Astrocyte (in vitro differentiated cells and primary cell): ENCODE results near the gene GIGYF2. TPM values are rescaled to one million over a fixed set of nuclear protein-coding genes. Genes with fewer than 3 reads are reported as not detected.
"Not testable (repeated sequence)": the region's sequence is repeated elsewhere in the genome, so short reads cannot be mapped to it uniquely, and the experiment has no call there.

Source experiments
- DNase-seq: peaks from one replicate; pipeline ENCODE4 v3.0.0-alpha.2; 2010; ENCODE audit warnings: low read depth
- FAIRE-seq: peaks from 2 replicates; lab custom pipeline; 2011; peaks lifted over from hg19 to GRCh38; lab: Jason Lieb, UNC
- H2AFZ ChIP-seq: 2 replicates; pipeline ENCODE4 v1.6.0; 2012; ENCODE audit warnings: low read depth, low read length, inconsistent platforms
- H3K27ac ChIP-seq: 2 replicates; pipeline ENCODE4 v1.5.1; 2011; ENCODE audit warnings: low read depth, low read length, inconsistent platforms
- H3K27me3 ChIP-seq: 2 replicates; pipeline ENCODE4 v1.6.0; 2011; ENCODE audit warnings: low read length, inconsistent platforms; ENCODE audit not compliant: insufficient read depth
- H3K36me3 ChIP-seq: 2 replicates; pipeline ENCODE4 v1.5.1; 2011; ENCODE audit warnings: low read length, inconsistent platforms; ENCODE audit not compliant: insufficient read depth
- H3K4me1 ChIP-seq: 2 replicates; pipeline ENCODE4 v1.5.1; 2011; ENCODE audit warnings: low read length, inconsistent platforms; ENCODE audit not compliant: insufficient read depth
- H3K4me2 ChIP-seq: 2 replicates; pipeline ENCODE4 v1.6.0; 2012; ENCODE audit warnings: low read length, inconsistent platforms
- H3K4me3 ChIP-seq: 2 replicates; pipeline ENCODE4 v1.5.1; 2011; ENCODE audit warnings: low read depth, mild to moderate bottlenecking, low read length, inconsistent platforms; ENCODE audit not compliant: insufficient read depth
- H3K79me2 ChIP-seq: 2 replicates; pipeline ENCODE4 v1.6.0; 2012; ENCODE audit warnings: mild to moderate bottlenecking, low read length, inconsistent platforms; ENCODE audit not compliant: insufficient read depth
- H3K9ac ChIP-seq: 2 replicates; pipeline ENCODE4 v1.6.0; 2012; ENCODE audit warnings: mild to moderate bottlenecking, low read length, inconsistent platforms
- H3K9me3 ChIP-seq: 2 replicates; pipeline ENCODE4 v1.5.1; 2012; ENCODE audit warnings: low read depth, mild to moderate bottlenecking, low read length, inconsistent platforms; ENCODE audit not compliant: insufficient read depth
- H4K20me1 ChIP-seq: 2 replicates; pipeline ENCODE4 v1.6.0; 2012; ENCODE audit warnings: low read length, inconsistent platforms; ENCODE audit not compliant: insufficient read depth
- H3K27ac Mint-ChIP-seq: one replicate; pipeline ENCODE4 v1.8.0; 2021; ENCODE audit warnings: mild to moderate bottlenecking, mixed read lengths; ENCODE audit not compliant: unreplicated experiment
- H3K27me3 Mint-ChIP-seq: one replicate; pipeline ENCODE4 v1.8.0; 2021; ENCODE audit warnings: low read depth, mixed read lengths; ENCODE audit not compliant: unreplicated experiment
- H3K36me3 Mint-ChIP-seq: one replicate; pipeline ENCODE4 v1.8.0; 2021; ENCODE audit warnings: low read depth, mixed read lengths; ENCODE audit not compliant: unreplicated experiment
- H3K4me1 Mint-ChIP-seq: one replicate; pipeline ENCODE4 v1.8.0; 2021; ENCODE audit warnings: low read depth, mixed read lengths; ENCODE audit not compliant: unreplicated experiment
- H3K4me3 Mint-ChIP-seq: one replicate; pipeline ENCODE4 v1.8.0; 2021; ENCODE audit warnings: mild to moderate bottlenecking, moderate library complexity, mixed read lengths; ENCODE audit not compliant: unreplicated experiment
- H3K9me3 Mint-ChIP-seq: one replicate; pipeline ENCODE4 v1.8.0; 2021; ENCODE audit warnings: mild to moderate bottlenecking, mixed read lengths; ENCODE audit not compliant: unreplicated experiment
- EZH2 ChIP-seq: IDR thresholded peaks from 2 replicates; pipeline ENCODE4 v1.6.1; 2012; ENCODE audit warnings: mild to moderate bottlenecking, low read length, inconsistent platforms; ENCODE audit not compliant: insufficient read depth
- total RNA-seq: library from RNA; stranded (reverse); gene quantifications from 2 replicates; pipeline ENCODE4 v1.2.1, GENCODE V29; 2021
- TF ChIP-seq, protein P1 (sequence below): IDR thresholded peaks from 2 replicates; pipeline ENCODE4 v1.5.1; 2011; ENCODE audit warnings: low read depth, mild to moderate bottlenecking, inconsistent platforms, low read length, moderate library complexity; ENCODE audit not compliant: insufficient read depth

The GIGYF2 gene
- total RNA-seq, 1 donor from 2014 or later = 47.1 TPM

- H4K20me1 ChIP-seq = peaks cover 5% of the 10 kb centered on the region
- H3K4me1 Mint-ChIP-seq = peaks cover 19% of the 10 kb centered on the region
- H3K36me3 ChIP-seq = peaks cover 38% of the 10 kb centered on the region
- TF ChIP-seq, protein P1, sequence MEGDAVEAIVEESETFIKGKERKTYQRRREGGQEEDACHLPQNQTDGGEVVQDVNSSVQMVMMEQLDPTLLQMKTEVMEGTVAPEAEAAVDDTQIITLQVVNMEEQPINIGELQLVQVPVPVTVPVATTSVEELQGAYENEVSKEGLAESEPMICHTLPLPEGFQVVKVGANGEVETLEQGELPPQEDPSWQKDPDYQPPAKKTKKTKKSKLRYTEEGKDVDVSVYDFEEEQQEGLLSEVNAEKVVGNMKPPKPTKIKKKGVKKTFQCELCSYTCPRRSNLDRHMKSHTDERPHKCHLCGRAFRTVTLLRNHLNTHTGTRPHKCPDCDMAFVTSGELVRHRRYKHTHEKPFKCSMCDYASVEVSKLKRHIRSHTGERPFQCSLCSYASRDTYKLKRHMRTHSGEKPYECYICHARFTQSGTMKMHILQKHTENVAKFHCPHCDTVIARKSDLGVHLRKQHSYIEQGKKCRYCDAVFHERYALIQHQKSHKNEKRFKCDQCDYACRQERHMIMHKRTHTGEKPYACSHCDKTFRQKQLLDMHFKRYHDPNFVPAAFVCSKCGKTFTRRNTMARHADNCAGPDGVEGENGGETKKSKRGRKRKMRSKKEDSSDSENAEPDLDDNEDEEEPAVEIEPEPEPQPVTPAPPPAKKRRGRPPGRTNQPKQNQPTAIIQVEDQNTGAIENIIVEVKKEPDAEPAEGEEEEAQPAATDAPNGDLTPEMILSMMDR = no peak
- TF ChIP-seq EZH2 = no peak
- H3K4me3 Mint-ChIP-seq = no peak overlapping the region
- no peak overlapping the region for H2AFZ ChIP-seq
- no peak overlapping the region for H3K4me2 ChIP-seq
- no peaks in the 10 kb centered on the region for H3K9me3 ChIP-seq
- H3K36me3 Mint-ChIP-seq = peaks cover 11% of the 10 kb centered on the region
- no peaks in the 10 kb centered on the region for H3K27me3 ChIP-seq
- H3K9ac ChIP-seq = no peak overlapping the region
- H3K79me2 ChIP-seq = no peaks in the 10 kb centered on the region
- no peak overlapping the region for H3K4me3 ChIP-seq
- peaks cover 14% of the 10 kb centered on the region for H3K4me1 ChIP-seq
- FAIRE-seq = no peak
- no peak overlapping the region for H3K27ac ChIP-seq
- no peaks in the 10 kb centered on the region for H3K9me3 Mint-ChIP-seq
- DNase-seq = no peak
- H3K27ac Mint-ChIP-seq = no peak overlapping the region
- no peaks in the 10 kb centered on the region for H3K27me3 Mint-ChIP-seq
Observed at GRCh38 chr2:232850039-232850438, 152.9 kb downstream of the GIGYF2 start.

GRCh38 chr2:232852081-232852480 is 154.9 kb downstream of the GIGYF2 start:
- not testable (repeated sequence) for H3K9me3 Mint-ChIP-seq, FAIRE-seq, H3K4me2 ChIP-seq, H3K79me2 ChIP-seq, H3K27ac Mint-ChIP-seq, H3K27me3 ChIP-seq, H3K4me3 Mint-ChIP-seq, H3K9ac ChIP-seq, H3K27ac ChIP-seq, H3K27me3 Mint-ChIP-seq, H2AFZ ChIP-seq, DNase-seq, H3K4me3 ChIP-seq, H3K9me3 ChIP-seq, H4K20me1 ChIP-seq
- Mint-ChIP-seq H3K4me1 (peaks cover 32% of the 10 kb centered on the region), H3K36me3 (peaks cover 19% of the 10 kb centered on the region)
- peaks cover 14% of the 10 kb centered on the region for H3K4me1 ChIP-seq
- peaks cover 26% of the 10 kb centered on the region for H3K36me3 ChIP-seq

DNA sequence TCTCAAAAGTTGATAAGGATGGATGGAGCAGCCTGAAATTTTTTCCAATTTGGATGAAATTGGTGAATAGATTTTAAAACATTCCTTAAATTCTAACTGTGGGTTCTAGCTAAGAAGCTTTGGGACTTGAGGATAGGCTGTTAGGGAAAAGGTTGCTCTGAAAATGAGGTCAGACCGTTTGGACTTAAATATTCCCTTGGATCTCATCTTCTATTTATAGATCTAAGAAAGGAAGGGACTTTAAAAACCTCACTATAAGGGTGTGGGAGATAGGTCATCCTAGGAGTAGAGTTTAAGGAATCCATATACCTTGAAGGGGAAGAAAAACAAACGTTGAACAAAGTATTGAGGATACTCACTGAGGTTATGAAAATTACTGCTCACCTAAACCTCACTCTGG is 155.5 kb downstream of the GIGYF2 start:
- no peak for TF ChIP-seq EZH2
- TF ChIP-seq, protein P1 = no peak

More for the DNA sequence above, 155.5 kb downstream of the GIGYF2 start:
- H3K27me3 Mint-ChIP-seq = no peaks in the 10 kb centered on the region
- H3K36me3 Mint-ChIP-seq = peaks cover 21% of the 10 kb centered on the region
- Histone ChIP-seq H3K4me2 (no peak overlapping the region), H3K9ac (no peak overlapping the region), H3K4me1 (peaks cover 14% of the 10 kb centered on the region), H3K27me3 (no peaks in the 10 kb centered on the region), H4K20me1 (peaks cover 5% of the 10 kb centered on the region), H3K79me2 (no peaks in the 10 kb centered on the region), H2AFZ (no peak overlapping the region), H3K4me3 (no peak overlapping the region), H3K36me3 (peaks cover 28% of the 10 kb centered on the region), H3K27ac (no peak overlapping the region), H3K9me3 (no peaks in the 10 kb centered on the region)
- DNase-seq (no peak), FAIRE-seq (no peak)
- H3K4me3 Mint-ChIP-seq = no peak overlapping the region
- H3K9me3 Mint-ChIP-seq = peaks cover 3% of the 10 kb centered on the region
- peaks cover 37% of the 10 kb centered on the region for H3K4me1 Mint-ChIP-seq
- peak overlapping the region; percentile 11 for H3K27ac Mint-ChIP-seq
